H9 (cell line): Measurements from ENCODE around the gene ENKUR. TPM values are rescaled to one million over a fixed set of nuclear protein-coding genes. Genes with fewer than 3 reads are reported as not detected.

Experiments used
- DNase-seq: peaks from one replicate; pipeline ENCODE4 v3.0.0-alpha.2; 2017
- H2AFZ ChIP-seq: one replicate; pipeline ENCODE4 v1.6.1; 2013; ENCODE audit warnings: mild to moderate bottlenecking, low read length, control low read depth, moderate library complexity
- H2AK5ac ChIP-seq: 2 replicates; pipeline ENCODE4 v1.6.1; 2013; ENCODE audit warnings: low read length, control low read depth, mixed read lengths; ENCODE audit not compliant: insufficient read length
- H2BK120ac ChIP-seq: one replicate; pipeline ENCODE4 v1.6.1; 2013; ENCODE audit warnings: low read depth, mild to moderate bottlenecking, low read length, control low read depth, inconsistent platforms; ENCODE audit not compliant: poor library complexity, severe bottlenecking
- H2BK12ac ChIP-seq: 2 replicates; pipeline ENCODE4 v1.6.1; 2013; ENCODE audit warnings: low read length, control low read depth, mixed read lengths, low read depth; ENCODE audit not compliant: insufficient read length
- H2BK15ac ChIP-seq: 2 replicates; pipeline ENCODE4 v1.6.1; 2013; ENCODE audit warnings: low read depth, low read length, control low read depth
- H2BK20ac ChIP-seq: one replicate; pipeline ENCODE4 v1.6.1; 2013; ENCODE audit warnings: low read depth, mild to moderate bottlenecking, low read length, control low read depth, inconsistent platforms; ENCODE audit not compliant: poor library complexity, severe bottlenecking
- H2BK5ac ChIP-seq: 2 replicates; pipeline ENCODE4 v1.6.1; 2013; ENCODE audit warnings: low read length, control low read depth, mixed read lengths; ENCODE audit not compliant: insufficient read length
- H3K14ac ChIP-seq: 2 replicates; pipeline ENCODE4 v1.6.1; 2013; ENCODE audit warnings: low read length, control low read depth; ENCODE audit not compliant: insufficient read depth
- H3K18ac ChIP-seq: 2 replicates; pipeline ENCODE4 v1.6.1; 2013; ENCODE audit warnings: low read depth, mild to moderate bottlenecking, mixed read lengths, low read length, control low read depth; ENCODE audit not compliant: insufficient read length
- H3K23ac ChIP-seq: 2 replicates; pipeline ENCODE4 v1.6.1; 2013; ENCODE audit warnings: low read length, control low read depth, mixed read lengths, low read depth; ENCODE audit not compliant: insufficient read length
- H3K23me2 ChIP-seq: 2 replicates; pipeline ENCODE4 v1.6.1; 2013; ENCODE audit warnings: low read depth, mild to moderate bottlenecking, mixed read lengths, low read length, control low read depth; ENCODE audit not compliant: insufficient read length, poor library complexity, severe bottlenecking
- H3K27ac ChIP-seq: 2 replicates; pipeline ENCODE4 v1.5.1; 2013; ENCODE audit warnings: low read length, control low read depth, mixed read lengths, low read depth; ENCODE audit not compliant: insufficient read length
- H3K27me3 ChIP-seq: 2 replicates; pipeline ENCODE4 v1.6.1; 2013; ENCODE audit warnings: low read length, control low read depth, inconsistent platforms; ENCODE audit not compliant: insufficient read depth
- H3K4ac ChIP-seq: 2 replicates; pipeline ENCODE4 v1.6.1; 2013; ENCODE audit warnings: low read depth, mild to moderate bottlenecking, control low read depth, inconsistent platforms, low read length, moderate library complexity
- H3K4me1 ChIP-seq: 2 replicates; pipeline ENCODE4 v1.6.1; 2013; ENCODE audit warnings: low read length, control low read depth, inconsistent platforms; ENCODE audit not compliant: insufficient read depth
- H3K4me2 ChIP-seq: 2 replicates; pipeline ENCODE4 v1.6.1; 2013; ENCODE audit warnings: low read length, control low read depth, mixed read lengths; ENCODE audit not compliant: insufficient read length, insufficient read depth
- H3K56ac ChIP-seq: 2 replicates; pipeline ENCODE4 v1.6.1; 2013; ENCODE audit warnings: low read depth, mild to moderate bottlenecking, mixed read lengths, low read length, control low read depth; ENCODE audit not compliant: insufficient read length
- H3K79me1 ChIP-seq: 2 replicates; pipeline ENCODE4 v1.6.1; 2013; ENCODE audit warnings: low read depth, mild to moderate bottlenecking, moderate library complexity, low read length, control low read depth, inconsistent platforms; ENCODE audit not compliant: insufficient read depth, poor library complexity, severe bottlenecking
- H3K79me2 ChIP-seq: 2 replicates; pipeline ENCODE4 v1.6.1; 2013; ENCODE audit warnings: low read length, control low read depth, inconsistent platforms; ENCODE audit not compliant: insufficient read depth
- H3K9ac ChIP-seq: 2 replicates; pipeline ENCODE4 v1.6.1; 2013; ENCODE audit warnings: low read length, control low read depth, mixed read lengths; ENCODE audit not compliant: insufficient read length; ENCODE audit errors: extremely low read depth
- H3K9me3 ChIP-seq: one replicate; pipeline ENCODE4 v1.6.1; 2013; ENCODE audit warnings: low read depth, low read length, inconsistent platforms; ENCODE audit not compliant: control insufficient read depth
- H3T11ph ChIP-seq: one replicate; pipeline ENCODE4 v1.6.1; 2013; ENCODE audit warnings: mild to moderate bottlenecking, low read length, control low read depth, inconsistent platforms
- H4K20me1 ChIP-seq: one replicate; pipeline ENCODE4 v1.6.1; 2013; ENCODE audit not compliant: control insufficient read depth, insufficient read length, insufficient read depth
- H4K5ac ChIP-seq: 2 replicates; pipeline ENCODE4 v1.6.1; 2013; ENCODE audit warnings: low read depth, mild to moderate bottlenecking, mixed read lengths, low read length, control low read depth; ENCODE audit not compliant: insufficient read length
- H4K8ac ChIP-seq: replicated peaks from 2 replicates; pipeline ENCODE4 v1.6.1; 2013; ENCODE audit warnings: low read length, control low read depth, mixed read lengths, low read depth; ENCODE audit not compliant: insufficient read length
- H4K91ac ChIP-seq: 2 replicates; pipeline ENCODE4 v1.6.1; 2013; ENCODE audit warnings: low read depth, mild to moderate bottlenecking, moderate library complexity, mixed read lengths, low read length, control low read depth; ENCODE audit not compliant: insufficient read length
- H3K27ac Mint-ChIP-seq, 3 experiments: 2 replicates in 2 of 3; 3 replicates in 1 of 3; pipeline ENCODE4 v1.8.0; 2020 to 2021; ENCODE audit warnings: mixed read lengths in 3 of 3, mild to moderate bottlenecking in 1 of 3, moderate library complexity in 1 of 3
- H3K27me3 Mint-ChIP-seq: 2 replicates; pipeline ENCODE4 v1.8.0; 2021; ENCODE audit warnings: low read depth, mild to moderate bottlenecking, moderate library complexity, mixed read lengths
- H3K36me3 Mint-ChIP-seq, 3 experiments: 2 replicates in 2 of 3; 3 replicates in 1 of 3; pipeline ENCODE4 v1.8.0; 2020 to 2021; ENCODE audit warnings: low read depth in 3 of 3, mixed read lengths in 3 of 3; ENCODE audit not compliant: insufficient read depth in 1 of 3
- H3K4me1 Mint-ChIP-seq, 2 experiments: 2 replicates each; pipeline ENCODE4 v1.8.0; 2020; ENCODE audit warnings: mixed read lengths in 2 of 2
- H3K4me3 Mint-ChIP-seq, 2 experiments: 2 replicates in 1 of 2; 3 replicates in 1 of 2; pipeline ENCODE4 v1.8.0; 2020 to 2021; ENCODE audit warnings: mild to moderate bottlenecking in 2 of 2, mixed read lengths in 2 of 2, moderate library complexity in 1 of 2
- H3K9me3 Mint-ChIP-seq, 2 experiments: 2 replicates in 1 of 2; 3 replicates in 1 of 2; pipeline ENCODE4 v1.8.0; 2020; ENCODE audit warnings: mild to moderate bottlenecking in 2 of 2, mixed read lengths in 2 of 2, moderate library complexity in 1 of 2
- WGBS: extraction: QIAGEN DNeasy Blood & Tissue Kit; methylation state at CpG from one replicate; pipeline ENCODE4 v1.1.7; 2013; ENCODE audit warnings: missing lambda C conversion rate, low lambda C conversion rate, mixed read lengths; ENCODE audit not compliant: insufficient read length; ENCODE audit errors: extremely low coverage; 5-methylcytosine and 5-hydroxymethylcytosine counted together
- total RNA-seq: library from RNA; stranded (reverse); gene quantifications from 2 replicates; pipeline ENCODE4 v1.2.1, GENCODE V29; 2021
- TF ChIP-seq, protein P1 (sequence below): fragments of 200-600 bp; sonication (generic); conservative IDR thresholded peaks from 3 replicates; pipeline ENCODE4 v1.8.0; 2021; ENCODE audit warnings: antibody characterized with exemption, mild to moderate bottlenecking

ENKUR gene
- total RNA-seq, 1 experiment from 2014 or later = not detected

DNA sequence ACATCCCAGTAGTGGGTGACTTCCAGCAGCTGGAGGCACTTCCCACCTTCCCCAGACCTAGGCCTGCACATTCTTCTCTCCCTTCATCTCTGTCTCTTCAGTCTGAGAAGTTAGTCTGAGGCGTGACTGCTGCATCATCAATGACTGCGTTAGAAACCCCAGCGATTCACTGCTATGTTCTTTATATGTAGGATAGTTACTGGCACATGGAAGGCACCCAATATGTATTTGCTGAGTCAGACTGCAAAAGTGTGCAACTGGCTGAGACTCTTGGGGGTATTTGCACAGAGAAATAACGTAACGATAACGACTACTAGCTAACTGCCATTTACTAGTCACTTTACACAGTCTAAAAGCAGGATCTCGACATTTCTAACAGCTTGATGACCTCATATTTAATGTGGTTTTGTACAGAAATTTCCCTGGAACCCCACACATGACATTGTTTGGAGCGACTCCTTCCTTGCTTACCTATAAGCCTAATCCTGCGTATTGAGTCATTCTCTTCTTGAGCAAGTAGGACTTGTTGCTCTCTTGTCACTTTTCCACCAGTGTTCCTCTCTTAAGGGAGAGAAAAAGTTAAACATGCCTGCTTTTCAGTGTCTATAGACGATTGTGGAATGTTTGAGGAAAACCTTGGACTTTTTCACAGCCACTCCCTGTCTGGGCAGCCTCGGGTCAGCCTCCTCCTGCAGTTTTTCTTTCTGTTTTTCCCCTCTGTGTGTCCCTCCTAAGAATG lies 45.9 kb upstream of the ENKUR start:
- Histone ChIP-seq H4K5ac (no peak overlapping the region), H2BK15ac (no peak overlapping the region), H4K8ac (no peak overlapping the region), H3K4me2 (no peak overlapping the region), H4K20me1 (no peaks in the 10 kb centered on the region), H4K91ac (no peak overlapping the region), H3K9me3 (no peaks in the 10 kb centered on the region), H2BK5ac (no peak overlapping the region), H3K18ac (no peak overlapping the region), H3K79me1 (no peaks in the 10 kb centered on the region), H2AK5ac (no peak overlapping the region), H2BK12ac (no peak overlapping the region), H3K4ac (no peak overlapping the region), H3T11ph (no peak overlapping the region), H3K23me2 (no peaks in the 10 kb centered on the region), H3K9ac (no peak overlapping the region), H3K56ac (no peak overlapping the region), H3K23ac (no peak overlapping the region), H3K27ac (no peak overlapping the region), H2BK20ac (no peak overlapping the region), H3K4me1 (no peaks in the 10 kb centered on the region), H3K27me3 (no peaks in the 10 kb centered on the region; the same call in 1 of the 2 replicates), H2BK120ac (no peak overlapping the region), H3K79me2 (no peaks in the 10 kb centered on the region), H2AFZ (no peak overlapping the region), H3K14ac (no peak overlapping the region)
- Mint-ChIP-seq H3K4me1 (peaks cover 7 to 12% of the 10 kb centered on the region in 2 experiments), H3K27ac (no peak overlapping the region), H3K27me3 (peaks cover 49% of the 10 kb centered on the region), H3K4me3 (no peak overlapping the region), H3K9me3 (no peaks in the 10 kb centered on the region), H3K36me3 (no peaks in the 10 kb centered on the region)
- DNase-seq = no peak
- TF ChIP-seq, protein P1, sequence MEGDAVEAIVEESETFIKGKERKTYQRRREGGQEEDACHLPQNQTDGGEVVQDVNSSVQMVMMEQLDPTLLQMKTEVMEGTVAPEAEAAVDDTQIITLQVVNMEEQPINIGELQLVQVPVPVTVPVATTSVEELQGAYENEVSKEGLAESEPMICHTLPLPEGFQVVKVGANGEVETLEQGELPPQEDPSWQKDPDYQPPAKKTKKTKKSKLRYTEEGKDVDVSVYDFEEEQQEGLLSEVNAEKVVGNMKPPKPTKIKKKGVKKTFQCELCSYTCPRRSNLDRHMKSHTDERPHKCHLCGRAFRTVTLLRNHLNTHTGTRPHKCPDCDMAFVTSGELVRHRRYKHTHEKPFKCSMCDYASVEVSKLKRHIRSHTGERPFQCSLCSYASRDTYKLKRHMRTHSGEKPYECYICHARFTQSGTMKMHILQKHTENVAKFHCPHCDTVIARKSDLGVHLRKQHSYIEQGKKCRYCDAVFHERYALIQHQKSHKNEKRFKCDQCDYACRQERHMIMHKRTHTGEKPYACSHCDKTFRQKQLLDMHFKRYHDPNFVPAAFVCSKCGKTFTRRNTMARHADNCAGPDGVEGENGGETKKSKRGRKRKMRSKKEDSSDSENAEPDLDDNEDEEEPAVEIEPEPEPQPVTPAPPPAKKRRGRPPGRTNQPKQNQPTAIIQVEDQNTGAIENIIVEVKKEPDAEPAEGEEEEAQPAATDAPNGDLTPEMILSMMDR = no peak
- no CpG with 5 or more reads among the region's 11 CpGs for WGBS
